B cell (primary cell): ENCODE measurements around the gene CYTIP.
"Not testable (repeated sequence)": the region's sequence is repeated elsewhere in the genome, so short reads cannot be mapped to it uniquely, and the experiment has no call there.

Experiments
- CTCF ChIP-seq: fragments of 200-600 bp; IDR thresholded peaks from one replicate; pipeline ENCODE4 v1.8.0; 2022; ENCODE audit warnings: antibody characterized with exemption, mild to moderate bottlenecking
- EZH2 ChIP-seq: IDR thresholded peaks from 2 replicates; pipeline ENCODE4 v1.6.1; 2012; ENCODE audit warnings: borderline replicate concordance, low read depth, mild to moderate bottlenecking, moderate library complexity, low read length; ENCODE audit not compliant: insufficient read depth, poor library complexity, severe bottlenecking

GRCh38 chr2:157368508-157368907, 75.4 kb downstream of the CYTIP start:
- not testable (repeated sequence) for TF ChIP-seq EZH2, CTCF
